HG02678 (cell line): ENCODE results near the gene SAXO2.
A peak's percentile ranks its signal among the peaks of the same experiment; 100 is the strongest.
"Not testable (repeated sequence)": the region's sequence is repeated elsewhere in the genome, so short reads cannot be mapped to it uniquely, and the experiment has no call there.

ENCODE experiments used
- ATAC-seq: cut with Tn5 transposase; IDR thresholded peaks from one replicate; pipeline ENCODE4 v1.9.1; 2021; ENCODE audit warnings: mild to moderate bottlenecking, moderate library complexity; ENCODE audit not compliant: unreplicated experiment

The SAXO2 gene

DNA sequence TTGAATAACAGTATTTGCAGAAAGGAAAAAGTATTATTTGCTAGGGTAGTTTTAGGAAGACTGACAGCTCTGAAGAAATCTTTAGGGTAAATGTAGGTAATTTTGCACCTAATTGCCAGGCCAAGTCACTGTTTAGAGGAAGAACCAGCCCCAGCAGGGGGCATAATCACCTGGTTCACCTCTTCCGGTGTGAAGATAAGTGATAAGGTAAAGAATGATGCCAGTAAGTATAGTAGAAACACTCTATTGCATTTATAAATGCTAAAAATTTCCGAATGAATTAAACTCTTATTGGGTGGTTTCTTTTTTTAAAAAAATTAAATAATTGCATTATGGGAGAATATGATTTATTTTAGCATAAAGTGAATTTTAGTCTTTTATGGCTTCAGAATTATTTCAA lies 21.8 kb downstream of the SAXO2 start:
- ATAC-seq: not testable (repeated sequence)

- peak; percentile 90 for ATAC-seq
Observed at GRCh38 chr15:82286475-82286874, 23.9 kb downstream of the SAXO2 start.

DNA sequence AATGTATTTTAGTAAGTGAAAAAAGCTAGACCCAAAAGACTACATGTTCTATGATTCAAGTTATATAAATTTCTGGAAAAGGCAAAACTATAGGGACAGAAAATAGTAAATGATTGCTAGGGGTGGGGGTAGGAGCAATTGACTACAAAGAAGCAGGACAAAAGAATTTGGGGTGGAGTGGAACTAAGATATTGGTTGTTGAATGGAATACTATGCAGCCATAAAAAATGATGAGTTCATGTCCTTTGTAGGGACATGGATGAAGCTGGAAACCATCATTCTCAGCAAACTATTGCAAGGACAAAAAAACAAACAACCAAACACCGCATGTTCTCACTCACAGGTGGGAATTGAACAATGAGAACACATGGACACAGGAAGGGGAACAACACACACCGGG lies 25.6 kb downstream of the SAXO2 start:
- not testable (repeated sequence) for ATAC-seq

GRCh38 chr15:82292271-82292670 lies 29.7 kb downstream of the SAXO2 start:
- no peak for ATAC-seq

GRCh38 chr15:82294061-82294690 lies 31.6 kb downstream of the SAXO2 start:
- ATAC-seq: no peak

- no peak for ATAC-seq
Observed at GRCh38 chr15:82297546-82297945, 34.9 kb downstream of the SAXO2 start.

GRCh38 chr15:82298032-82298431 lies 35.4 kb downstream of the SAXO2 start:
- no peak for ATAC-seq

- ATAC-seq: peak; percentile 44
Observed at GRCh38 chr15:82298520-82298919, 35.9 kb downstream of the SAXO2 start.

GRCh38 chr15:82299511-82299914 lies 36.9 kb downstream of the SAXO2 start:
- not testable (repeated sequence) for ATAC-seq

- ATAC-seq: not testable (repeated sequence)
Observed at GRCh38 chr15:82300326-82300725, 37.7 kb downstream of the SAXO2 start.

GRCh38 chr15:82300883-82301282 lies 38.3 kb downstream of the SAXO2 start:
- ATAC-seq: no peak

DNA sequence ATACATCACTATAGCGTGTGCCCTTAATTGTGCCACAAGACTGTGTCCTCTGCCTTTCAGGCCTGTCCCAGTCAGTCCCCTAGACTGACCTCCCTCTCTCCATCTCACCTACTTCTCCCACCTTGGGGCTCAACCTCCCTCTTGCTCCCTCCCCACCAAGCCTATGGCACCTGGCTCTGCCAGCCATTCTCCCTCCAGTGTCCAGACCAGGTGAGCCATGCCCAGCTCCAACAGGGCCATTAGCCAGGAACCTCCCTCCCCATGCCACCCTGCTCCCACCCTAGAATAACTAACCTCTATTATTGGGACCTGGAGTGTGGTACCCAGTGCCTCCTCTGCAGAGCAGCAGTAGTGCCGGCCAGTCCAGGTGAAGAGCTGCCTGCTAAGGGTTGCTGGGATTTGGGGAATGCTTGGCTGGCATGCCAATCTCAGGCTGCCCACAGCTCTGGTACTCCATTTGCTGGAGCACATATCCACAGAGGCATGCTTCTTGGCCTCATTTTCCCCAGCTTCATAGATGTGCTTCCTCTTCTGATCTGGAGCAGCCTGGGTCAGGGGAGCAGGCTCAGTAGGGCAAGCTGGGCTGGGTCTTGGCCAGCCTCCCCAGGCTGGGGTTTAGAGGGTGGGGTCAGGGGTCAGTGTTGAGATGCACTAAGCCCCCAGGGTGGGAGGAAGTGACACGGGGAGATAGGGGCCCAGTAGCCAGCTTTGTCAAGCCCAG lies 38.8 kb downstream of the SAXO2 start:
- no peak for ATAC-seq

DNA sequence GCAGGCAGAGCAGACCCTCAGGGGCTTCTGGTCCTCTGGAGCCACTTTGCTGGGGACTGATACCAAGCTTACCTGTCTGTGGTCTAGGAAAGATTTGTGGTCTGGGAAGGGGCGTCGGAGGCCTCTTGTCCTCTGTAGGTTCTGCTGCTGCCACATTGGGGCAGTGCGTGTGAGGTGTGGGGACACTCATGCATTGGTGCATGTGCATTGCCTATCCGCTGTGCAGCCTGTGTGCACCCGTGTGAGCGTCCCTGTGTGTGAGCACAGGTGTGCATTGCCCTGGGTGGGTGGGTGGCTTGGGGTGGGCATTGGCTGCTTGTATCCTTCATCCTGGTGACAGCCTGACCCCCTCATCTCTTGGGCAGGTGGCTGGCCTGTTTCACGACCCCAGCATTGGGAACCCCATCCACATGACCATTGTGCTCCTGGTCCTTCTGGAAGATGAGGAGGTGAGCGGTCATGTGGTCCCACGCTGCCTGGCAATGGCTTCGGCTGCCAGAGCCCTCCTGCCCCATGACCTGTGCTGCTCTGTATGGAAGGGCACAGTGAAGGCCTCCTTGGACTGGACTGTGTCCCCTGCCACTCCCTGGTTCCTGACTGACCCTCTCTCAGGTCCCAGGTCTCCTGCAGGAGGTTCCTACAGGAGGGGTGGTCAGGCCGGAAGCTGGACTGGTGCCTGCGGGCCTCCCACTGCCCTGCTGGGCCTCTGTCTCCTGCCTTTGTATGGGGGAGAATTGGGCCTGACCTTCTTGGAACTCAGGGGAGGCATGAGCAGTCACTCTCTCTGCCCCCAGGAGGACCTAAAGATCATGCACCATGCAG lies 41.5 kb downstream of the SAXO2 start:
- no peak for ATAC-seq

DNA sequence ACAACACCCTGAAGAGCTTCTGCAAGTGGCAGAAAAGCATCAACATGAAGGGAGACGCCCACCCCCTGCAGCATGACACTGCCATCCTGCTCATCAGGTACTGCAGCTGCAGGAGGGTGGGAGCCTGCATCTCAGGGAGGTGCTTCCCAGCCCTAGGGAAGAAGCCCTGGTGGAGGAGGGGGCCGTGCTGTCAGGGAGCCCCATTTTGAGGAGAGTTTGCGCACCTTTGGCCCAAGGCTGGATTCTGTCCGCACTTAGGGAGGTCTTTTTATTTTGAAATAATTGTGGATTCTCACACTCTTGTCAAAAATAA lies 42.1 kb downstream of the SAXO2 start:
- ATAC-seq: no peak

DNA sequence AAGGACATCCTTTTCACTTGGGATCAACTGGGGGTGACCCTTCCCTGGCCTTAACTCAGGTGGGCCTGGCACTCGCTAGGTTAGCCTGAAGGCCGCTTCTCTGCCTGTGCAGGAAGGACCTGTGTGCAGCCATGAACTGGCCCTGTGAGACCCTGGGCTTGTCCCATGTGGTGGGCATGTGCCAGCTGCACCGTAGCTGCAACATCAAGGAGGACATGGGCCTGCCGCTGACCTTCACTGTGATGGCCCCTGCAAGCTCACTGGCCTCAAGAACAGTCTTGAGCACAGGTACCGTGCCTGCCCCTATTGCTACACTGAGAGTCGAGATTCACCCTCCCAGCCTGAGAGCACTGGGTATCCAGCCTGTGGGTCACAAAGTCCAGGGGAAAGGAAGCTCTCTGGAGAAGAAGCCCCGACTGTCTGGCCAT lies 43.0 kb downstream of the SAXO2 start:
- no peak for ATAC-seq

DNA sequence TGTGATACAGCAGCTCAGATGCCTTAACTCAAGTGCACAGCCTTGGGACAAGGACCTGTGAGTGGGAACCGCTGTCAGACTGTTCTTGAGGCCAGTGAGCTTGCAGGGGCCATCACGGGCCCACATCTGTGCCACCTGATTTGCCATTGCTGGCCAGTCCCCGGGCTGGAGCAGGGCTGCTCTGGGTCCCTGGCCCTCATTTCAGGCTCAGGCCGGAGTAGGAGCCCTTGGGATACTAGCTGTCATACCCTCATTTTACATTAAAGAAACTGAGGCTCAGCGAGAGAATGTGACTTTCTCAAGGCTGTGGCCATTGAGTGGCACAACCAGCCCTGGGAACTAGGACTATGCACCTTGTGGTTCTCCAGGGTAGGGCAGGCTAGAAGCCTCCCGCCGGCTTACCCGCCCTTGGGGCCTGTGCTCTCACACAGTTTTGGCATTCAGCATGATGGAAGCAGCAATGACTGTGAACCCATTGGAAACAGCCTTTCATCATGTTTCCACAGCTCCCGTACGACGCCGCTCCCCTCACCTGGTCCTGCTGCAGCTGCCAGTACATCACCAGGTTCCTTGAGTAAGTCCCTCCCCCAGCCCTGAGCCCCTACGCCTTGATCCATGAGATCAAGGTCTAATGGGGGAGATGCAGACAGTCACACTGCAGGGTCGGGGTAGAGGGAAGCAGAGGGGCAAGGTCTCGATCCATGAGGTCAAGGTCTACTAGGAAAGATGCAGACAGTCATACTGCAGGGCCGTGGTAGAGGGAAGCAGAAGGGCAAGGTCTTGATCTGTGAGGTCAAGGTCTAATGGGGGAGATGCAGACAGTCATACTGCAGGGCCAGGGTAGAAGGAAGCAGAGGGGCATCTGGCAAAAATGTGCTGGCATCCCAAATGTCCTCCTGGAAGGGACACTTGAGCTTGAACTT lies 44.4 kb downstream of the SAXO2 start:
- ATAC-seq: no peak

DNA sequence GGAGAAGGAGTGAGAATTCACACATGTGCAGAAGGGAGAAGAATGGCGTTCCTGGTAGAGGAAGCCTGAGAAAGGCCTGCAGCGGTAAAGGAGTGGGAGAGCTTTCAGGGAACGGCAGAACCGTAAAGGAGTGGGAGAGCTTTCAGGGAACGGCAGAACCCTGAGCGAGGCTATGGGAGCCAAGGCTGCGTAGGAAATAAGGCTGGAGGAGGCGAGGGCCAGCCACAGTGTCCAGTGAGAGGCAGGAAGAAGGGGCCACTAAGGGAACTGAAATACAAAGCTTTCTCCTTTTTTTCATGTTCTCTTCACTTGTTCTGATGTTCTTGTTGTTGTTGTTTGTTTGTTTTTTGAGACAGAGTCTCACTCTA lies 45.1 kb downstream of the SAXO2 start:
- no peak for ATAC-seq

DNA sequence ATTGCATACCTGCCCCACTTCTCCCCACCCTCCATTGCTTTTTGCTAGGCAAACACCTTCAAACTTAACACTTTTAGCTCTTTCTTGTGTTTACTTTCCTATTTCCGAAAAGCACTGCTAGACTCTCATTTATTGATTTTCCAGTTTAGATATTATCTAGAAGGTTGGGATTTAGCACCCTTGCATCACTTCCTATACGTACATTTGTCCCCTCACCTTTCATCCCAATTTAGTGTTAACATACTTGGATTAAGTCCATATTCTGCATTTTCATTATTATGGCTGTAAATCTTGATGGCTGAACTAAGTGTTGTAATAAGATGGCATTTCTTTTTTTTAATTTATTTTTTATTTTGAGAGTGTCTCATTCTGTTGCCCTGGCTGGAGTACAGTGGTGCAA lies 47.2 kb downstream of the SAXO2 start:
- no peak for ATAC-seq

- ATAC-seq: not testable (repeated sequence)
Observed at GRCh38 chr15:82311321-82311720, 48.7 kb downstream of the SAXO2 start.

- no peak for ATAC-seq
Observed at GRCh38 chr15:82312586-82313349, 50.1 kb downstream of the SAXO2 start.
